B cell (primary cell): ENCODE measurements around the gene ETV6. TPM values are rescaled to one million over a fixed set of nuclear protein-coding genes. Genes with fewer than 3 reads are reported as not detected.

Source experiments
- ATAC-seq: fragments of 200-7000 bp; cut with Tn5 transposase; one replicate; pipeline ENCODE4 v1.10.0; 2021; ENCODE audit warnings: low read depth, mild to moderate bottlenecking, moderate number of reproducible peaks, moderate library complexity
- CTCF ChIA-PET: fragments of 350-600 bp; sonication (Branson Sonifier 250); formaldehyde crosslinking; loops from one replicate; lab custom pipeline; 2021; ENCODE audit warnings: antibody characterized with exemption, inconsistent platforms; lab: Charles Lee
- POLR2A ChIA-PET: fragments of 350-600 bp; sonication (Branson Sonifier 250); formaldehyde crosslinking; loops from one replicate; lab custom pipeline; 2021; ENCODE audit warnings: antibody characterized with exemption; lab: Charles Lee
- DNase-seq: peaks from one replicate; pipeline ENCODE4 v3.0.0; 2013
- H2AFZ ChIP-seq: 2 replicates; pipeline ENCODE4 v1.6.1; 2012; ENCODE audit warnings: mild to moderate bottlenecking, low read depth, low read length; ENCODE audit not compliant: insufficient read depth, poor library complexity, severe bottlenecking
- H3K27ac ChIP-seq, 2 donors: 1 replicate in 1 of 2; 2 replicates in 1 of 2; pipeline ENCODE4 v1.5.1; 2012 to 2013; ENCODE audit warnings: low read length in 2 of 2, mild to moderate bottlenecking in 2 of 2, moderate library complexity in 1 of 2
- H3K27me3 ChIP-seq, 4 experiments: fragments of 200-600 bp in 1 of 4; sonication (generic) in 1 of 4; replicated peaks in 1 of 4; 1 replicate in 2 of 4; 2 replicates in 2 of 4; pipeline versions ENCODE4 v1.6.1 to v1.7.0; 2013 to 2016; ENCODE audit warnings: low read length in 3 of 4, mild to moderate bottlenecking in 2 of 4, mixed read lengths in 1 of 4, moderate library complexity in 1 of 4; ENCODE audit not compliant: insufficient read depth in 4 of 4, control insufficient read depth in 3 of 4; ENCODE audit errors: control extremely low read depth in 1 of 4
- H3K36me3 ChIP-seq, 2 experiments: replicated peaks in 1 of 2; 1 replicate in 1 of 2; 2 replicates in 1 of 2; pipeline versions ENCODE4 v1.6.1 to v1.7.1; 2013; ENCODE audit warnings: low read length in 1 of 2; ENCODE audit not compliant: insufficient read depth in 2 of 2, control insufficient read depth in 1 of 2; ENCODE audit errors: control extremely low read depth in 1 of 2, extremely low read depth in 1 of 2
- H3K4me1 ChIP-seq, 2 donors: fragments of 200-600 bp in 1 of 2; sonication (generic) in 1 of 2; 1 replicate in 1 of 2; 2 replicates in 1 of 2; pipeline versions ENCODE4 v1.5.1 to v1.6.1; 2013 to 2017; ENCODE audit warnings: low read length in 2 of 2; ENCODE audit not compliant: control insufficient read depth in 2 of 2, insufficient read depth in 2 of 2
- H3K4me2 ChIP-seq: replicated peaks from 2 replicates; pipeline ENCODE3; 2012; ENCODE audit warnings: mild to moderate bottlenecking, low read depth, low read length; ENCODE audit not compliant: poor library complexity, severe bottlenecking
- H3K4me3 ChIP-seq, 5 experiments: fragments of 200-600 bp in 1 of 5; sonication (generic) in 1 of 5; 1 replicate in 3 of 5; 2 replicates in 2 of 5; pipeline versions ENCODE4 v1.5.1 to v1.7.0; 2011 to 2016; ENCODE audit warnings: low read length in 4 of 5, mild to moderate bottlenecking in 4 of 5, low read depth in 2 of 5, control low read depth in 1 of 5, moderate library complexity in 1 of 5; ENCODE audit not compliant: insufficient read depth in 1 of 5; ENCODE audit errors: control extremely low read depth in 1 of 5, extremely low read depth in 1 of 5
- H3K79me2 ChIP-seq: fragments of 200-600 bp; sonication (generic); one replicate; pipeline ENCODE4 v1.6.0; 2016; ENCODE audit warnings: low read length; ENCODE audit not compliant: control insufficient read depth, insufficient read depth
- H3K9ac ChIP-seq: fragments of 200-600 bp; sonication (generic); 2 replicates; pipeline ENCODE4 v1.6.1; 2017; ENCODE audit warnings: mild to moderate bottlenecking, low read length, moderate library complexity
- H3K9me3 ChIP-seq, 3 donors: one replicate each; pipeline versions ENCODE4 v1.6.1 to v1.7.1; 2013; ENCODE audit warnings: low read length in 2 of 3; ENCODE audit not compliant: control insufficient read depth in 2 of 3, insufficient read depth in 1 of 3; ENCODE audit errors: control extremely low read depth in 1 of 3
- H4K20me1 ChIP-seq: 2 replicates; pipeline ENCODE4 v1.6.0; 2012; ENCODE audit warnings: mild to moderate bottlenecking, low read length; ENCODE audit not compliant: insufficient read depth, control insufficient read depth, poor library complexity, severe bottlenecking
- H3K27ac Mint-ChIP-seq: one replicate; pipeline ENCODE4 v1.8.0; 2021; ENCODE audit warnings: mixed read lengths
- H3K27me3 Mint-ChIP-seq: one replicate; pipeline ENCODE4 v1.8.0; 2021; ENCODE audit warnings: mixed read lengths
- H3K4me1 Mint-ChIP-seq: one replicate; pipeline ENCODE4 v1.8.0; 2021; ENCODE audit warnings: mixed read lengths
- H3K4me3 Mint-ChIP-seq: one replicate; pipeline ENCODE4 v1.8.0; 2021; ENCODE audit warnings: mixed read lengths
- H3K9me3 Mint-ChIP-seq: one replicate; pipeline ENCODE4 v1.8.0; 2022; ENCODE audit warnings: mixed read lengths; ENCODE audit not compliant: insufficient read depth
- EZH2 ChIP-seq: IDR thresholded peaks from 2 replicates; pipeline ENCODE4 v1.6.1; 2012; ENCODE audit warnings: borderline replicate concordance, low read depth, mild to moderate bottlenecking, moderate library complexity, low read length; ENCODE audit not compliant: insufficient read depth, poor library complexity, severe bottlenecking
- WGBS: methylation state at CpG from one replicate; pipeline ENCODE4 v1.1.5; 2013; ENCODE audit warnings: missing lambda C conversion rate; ENCODE audit not compliant: insufficient coverage; 5-methylcytosine and 5-hydroxymethylcytosine counted together
- intact Hi-C: fragments of 100-400 bp; cut with micrococcal nuclease; formaldehyde crosslinking; loops from one replicate; pipeline ENCODE4 v1.10.0; 2022
- polyA plus RNA-seq: library from polyadenylated mRNA; depleted of rRNA; stranded (reverse); fragments of >200 nt; gene quantifications from 2 replicates; pipeline ENCODE4 v1.2.3, GENCODE V29; 2012
- total RNA-seq, 2 donors: library from RNA; stranded (reverse); fragments of 120-200 nt in 1 of 2; gene quantifications; 1 replicate in 1 of 2; 2 replicates in 1 of 2; pipeline versions ENCODE4 v1.2.3 to v1.2.4, GENCODE V29; 2013 to 2022
- TF ChIP-seq, protein P1 (sequence below): fragments of 200-600 bp; IDR thresholded peaks from one replicate; pipeline ENCODE4 v1.8.0; 2022; ENCODE audit warnings: antibody characterized with exemption, mild to moderate bottlenecking

ETV6 gene
- total and polyA plus RNA-seq, 2 donors (not counting 1 experiment from before 2014, with no cell fraction given) = 17.4 to 123 TPM

DNA sequence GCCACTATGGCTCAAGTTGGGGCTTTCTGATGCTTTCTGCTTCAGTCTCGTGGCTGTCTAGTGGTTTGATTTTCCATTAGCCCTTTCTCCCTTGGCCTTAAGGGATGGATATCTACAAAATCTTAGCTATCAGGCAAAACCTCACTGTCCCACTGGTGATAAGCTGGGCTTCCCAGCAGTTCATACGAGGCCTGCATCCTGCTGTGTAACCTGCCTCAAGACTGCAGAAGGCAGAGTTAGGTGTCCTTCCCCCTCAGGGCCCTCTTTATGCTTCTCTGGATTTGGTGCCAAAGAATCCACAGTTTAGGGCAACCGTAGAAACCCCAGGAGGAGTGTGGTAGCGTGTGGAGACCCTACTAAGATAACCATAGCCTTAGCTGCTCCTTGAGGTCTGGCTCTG lies 38.9 kb downstream of the ETV6 start:
- DNase-seq (no peak), ATAC-seq (no peak)
- no peaks in the 10 kb centered on the region for H3K27me3 Mint-ChIP-seq
- Histone ChIP-seq H3K9ac (no peak overlapping the region), H3K79me2 (peaks cover 95% of the 10 kb centered on the region), H3K4me3 (no peak overlapping the region), H3K27ac (no peak overlapping the region), H2AFZ (no peak overlapping the region), H3K36me3 (peaks cover 0 to 4% of the 10 kb centered on the region in 2 experiments), H4K20me1 (peaks cover 74% of the 10 kb centered on the region), H3K9me3 (no peaks in the 10 kb centered on the region), H3K27me3 (no peaks in the 10 kb centered on the region), H3K4me1 (peaks cover 6 to 8% of the 10 kb centered on the region in 2 donors), H3K4me2 (no peak overlapping the region)
- TF ChIP-seq, protein P1, sequence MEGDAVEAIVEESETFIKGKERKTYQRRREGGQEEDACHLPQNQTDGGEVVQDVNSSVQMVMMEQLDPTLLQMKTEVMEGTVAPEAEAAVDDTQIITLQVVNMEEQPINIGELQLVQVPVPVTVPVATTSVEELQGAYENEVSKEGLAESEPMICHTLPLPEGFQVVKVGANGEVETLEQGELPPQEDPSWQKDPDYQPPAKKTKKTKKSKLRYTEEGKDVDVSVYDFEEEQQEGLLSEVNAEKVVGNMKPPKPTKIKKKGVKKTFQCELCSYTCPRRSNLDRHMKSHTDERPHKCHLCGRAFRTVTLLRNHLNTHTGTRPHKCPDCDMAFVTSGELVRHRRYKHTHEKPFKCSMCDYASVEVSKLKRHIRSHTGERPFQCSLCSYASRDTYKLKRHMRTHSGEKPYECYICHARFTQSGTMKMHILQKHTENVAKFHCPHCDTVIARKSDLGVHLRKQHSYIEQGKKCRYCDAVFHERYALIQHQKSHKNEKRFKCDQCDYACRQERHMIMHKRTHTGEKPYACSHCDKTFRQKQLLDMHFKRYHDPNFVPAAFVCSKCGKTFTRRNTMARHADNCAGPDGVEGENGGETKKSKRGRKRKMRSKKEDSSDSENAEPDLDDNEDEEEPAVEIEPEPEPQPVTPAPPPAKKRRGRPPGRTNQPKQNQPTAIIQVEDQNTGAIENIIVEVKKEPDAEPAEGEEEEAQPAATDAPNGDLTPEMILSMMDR = no peak
- no peak for TF ChIP-seq EZH2
- H3K4me3 Mint-ChIP-seq = no peak overlapping the region
- H3K27ac Mint-ChIP-seq = no peak overlapping the region
- CTCF ChIA-PET = interaction anchor here (1.5 kb wide), 1 partner anchor 65 kb away, joined by 3 read pairs; no protein-coding TSS in a partner anchor
- POLR2A ChIA-PET = no interaction called here
- WGBS = 89% methylated on average over 3 of the region's 4 CpGs
- intact Hi-C loops = no loop called here
- no peaks in the 10 kb centered on the region for H3K9me3 Mint-ChIP-seq
- H3K4me1 Mint-ChIP-seq = peaks cover 59% of the 10 kb centered on the region

DNA sequence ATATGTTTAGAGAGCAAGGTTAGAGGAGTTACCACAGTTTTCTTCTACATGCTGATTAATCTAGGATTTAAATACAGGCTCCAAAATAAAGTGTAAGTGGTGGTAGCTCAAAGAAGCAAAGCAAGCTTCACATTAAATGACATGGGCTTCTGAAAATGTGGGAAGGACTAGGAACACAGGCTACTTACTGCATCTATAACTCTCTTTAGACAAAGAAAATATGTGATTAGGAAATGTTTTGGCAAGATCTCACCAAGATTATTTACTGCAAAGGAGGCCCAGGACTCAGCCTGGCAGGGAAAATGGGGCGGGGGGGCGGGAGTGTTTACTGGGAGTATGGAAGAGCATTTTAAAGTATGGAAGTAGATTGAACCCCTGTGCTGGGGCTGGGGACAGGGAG lies 39.4 kb downstream of the ETV6 start:
- Mint-ChIP-seq H3K4me1 (peaks cover 59% of the 10 kb centered on the region), H3K4me3 (no peak overlapping the region)
- POLR2A ChIA-PET = interaction anchor here (0.7 kb wide), 1 partner anchor 321 kb away, joined by 5 read pairs; no protein-coding TSS in a partner anchor

More for the DNA sequence above, 39.4 kb downstream of the ETV6 start:
- no peak overlapping the region for H3K27ac ChIP-seq
- no peaks in the 10 kb centered on the region for H3K27me3 ChIP-seq
- H3K36me3 ChIP-seq = peaks cover 0 to 4% of the 10 kb centered on the region in 2 experiments
- Mint-ChIP-seq H3K27ac (no peak overlapping the region), H3K9me3 (no peaks in the 10 kb centered on the region), H3K27me3 (no peaks in the 10 kb centered on the region)
- no peak overlapping the region for H3K4me2 ChIP-seq
- H3K9ac ChIP-seq = no peak overlapping the region
- intact Hi-C loops = no loop called here
- H3K9me3 ChIP-seq = no peaks in the 10 kb centered on the region
- WGBS = 95% methylated on average over 2 of the region's 2 CpGs
- CTCF ChIA-PET = interaction anchor here (1.5 kb wide), 1 partner anchor 66 kb away, joined by 3 read pairs; no protein-coding TSS in a partner anchor
- H3K79me2 ChIP-seq = peaks cover 95% of the 10 kb centered on the region
- DNase-seq (no peak), ATAC-seq (no peak)
- TF ChIP-seq, protein P1 = no peak
- no peak for TF ChIP-seq EZH2
- peaks cover 6 to 8% of the 10 kb centered on the region in 2 donors for H3K4me1 ChIP-seq
- H3K4me3 ChIP-seq = no peak overlapping the region
- peaks cover 76% of the 10 kb centered on the region for H4K20me1 ChIP-seq
- no peak overlapping the region for H2AFZ ChIP-seq
